ENCODE results near the gene MEFV.

GRCh38 chr16:3194792-3195191, 61.6 kb downstream of the MEFV start:
- TF ChIP-seq GATA3 (IDR thresholded peaks at IDR 0.05; ENCODE audit: low read depth, low read length) (no peak), GATA2 (IDR thresholded peaks at IDR 0.05; ENCODE audit: low read depth, low read length) (no peak)
